NCI-H2081 (cell line): ENCODE measurements around the gene KIF1B.
"Not testable (repeated sequence)": the region's sequence is repeated elsewhere in the genome, so short reads cannot be mapped to it uniquely, and the experiment has no call there.

Source experiments
- DNase-seq, 2 experiments: peaks; one replicate each; lab custom pipeline; 2025; lab: John Stamatoyannopoulos, UW

Gene KIF1B

DNA sequence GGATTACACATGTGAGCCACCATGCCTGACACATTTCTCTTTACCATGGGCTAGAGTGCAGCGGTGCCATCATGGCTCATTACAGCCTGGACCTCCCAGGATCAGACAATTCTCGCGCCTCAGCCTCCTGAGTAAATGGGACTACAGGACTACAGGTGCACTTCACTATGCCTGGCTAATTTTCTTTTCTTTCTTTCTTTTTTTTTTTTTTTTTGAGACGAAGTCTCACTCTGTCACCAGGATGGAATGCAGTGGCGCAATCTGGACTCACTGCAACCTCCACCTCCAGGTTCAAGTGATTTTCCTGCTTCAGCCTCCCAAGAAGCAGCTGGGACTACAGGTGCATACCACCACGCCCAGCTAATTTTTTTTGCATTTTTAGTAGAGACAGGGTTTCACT, 14.8 kb upstream of the KIF1B start:
- DNase-seq: no peak

DNA sequence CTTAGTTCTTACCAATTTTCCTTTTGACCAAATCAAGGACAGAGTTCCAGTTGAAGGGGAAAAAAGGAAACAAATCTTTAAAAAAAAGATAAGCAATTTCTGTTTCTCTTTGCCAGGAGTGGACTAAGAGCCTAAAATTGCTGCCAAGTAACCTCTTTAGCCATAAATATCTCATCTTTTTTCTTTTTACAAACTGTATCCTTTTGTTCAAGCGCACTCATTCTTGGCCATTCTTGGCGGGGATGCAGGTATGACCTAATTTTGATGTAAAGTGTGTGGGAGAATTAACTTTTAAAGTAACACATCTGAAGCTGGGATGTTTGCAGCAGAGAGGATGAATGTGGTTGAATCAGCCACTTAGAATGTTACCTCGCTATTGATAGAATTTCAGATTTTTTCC, 13.4 kb upstream of the KIF1B start:
- DNase-seq: no peak

DNA sequence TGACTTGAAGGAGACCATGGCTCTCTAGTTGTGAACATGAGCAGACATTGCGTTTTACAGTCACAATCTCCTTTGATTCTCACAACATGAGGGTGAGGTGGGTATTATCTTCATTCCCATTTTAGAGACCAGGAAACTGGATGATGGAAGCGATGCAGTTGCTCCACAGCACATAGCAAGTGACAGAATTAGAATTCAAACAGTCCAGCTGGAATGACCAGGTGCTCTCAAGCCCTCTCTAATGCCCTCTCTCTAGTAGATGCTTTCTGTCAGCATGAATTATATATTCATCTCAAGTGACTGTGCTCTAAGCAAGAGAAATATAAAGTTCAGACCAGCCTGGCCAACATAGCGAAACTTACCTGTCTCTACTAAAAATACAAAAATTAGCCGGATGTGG, 9.8 kb upstream of the KIF1B start:
- DNase-seq: no peak

DNA sequence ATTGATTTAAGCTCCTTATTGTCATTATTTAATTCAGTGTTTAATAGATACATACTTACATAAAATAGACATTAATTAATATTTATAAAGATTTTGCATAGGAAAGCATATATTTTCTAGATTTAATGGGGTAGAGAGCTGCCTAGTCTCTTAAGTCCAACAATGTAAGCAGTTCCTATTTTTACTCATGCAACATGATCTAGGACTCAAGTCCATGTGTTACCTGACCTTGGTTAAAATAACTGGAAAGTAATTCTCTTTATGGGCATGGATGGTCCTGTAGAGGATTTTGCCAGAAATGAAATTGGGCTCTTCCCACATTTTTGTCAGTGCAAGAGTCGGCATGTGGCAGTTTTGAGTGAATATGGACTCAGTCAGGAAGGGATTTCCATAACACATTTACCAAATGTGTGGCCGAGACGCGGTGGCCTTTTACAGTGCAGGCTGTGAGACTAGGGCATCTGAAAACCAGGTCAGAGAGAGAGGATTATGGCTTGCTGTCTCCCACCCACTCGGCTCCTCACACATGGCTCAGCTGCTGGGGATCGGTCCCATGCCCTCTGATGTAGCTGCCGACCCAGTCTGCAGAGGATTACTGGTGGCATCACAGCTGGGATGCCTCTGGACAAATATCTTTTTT, 6.2 kb upstream of the KIF1B start:
- DNase-seq: no peak

DNA sequence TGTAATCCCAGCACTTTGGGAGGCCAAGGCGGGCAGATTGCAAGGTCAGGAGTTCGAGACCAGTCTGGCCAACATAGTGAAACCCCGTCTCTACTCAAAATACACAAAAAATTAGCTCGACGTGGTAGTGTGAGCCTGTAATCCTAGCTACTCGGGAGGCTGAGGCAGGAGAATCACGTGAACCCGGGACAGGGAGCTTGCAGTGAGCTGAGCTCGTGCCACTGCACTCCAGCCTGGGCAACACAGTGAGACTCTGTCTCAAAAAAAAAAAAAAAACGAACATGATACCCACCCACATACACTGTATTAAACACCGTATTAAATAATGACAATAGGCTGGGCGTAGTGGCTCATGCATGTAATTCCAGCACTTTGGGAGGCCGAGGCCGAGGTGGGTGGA, 5.2 kb upstream of the KIF1B start:
- not testable (repeated sequence) for DNase-seq

DNA sequence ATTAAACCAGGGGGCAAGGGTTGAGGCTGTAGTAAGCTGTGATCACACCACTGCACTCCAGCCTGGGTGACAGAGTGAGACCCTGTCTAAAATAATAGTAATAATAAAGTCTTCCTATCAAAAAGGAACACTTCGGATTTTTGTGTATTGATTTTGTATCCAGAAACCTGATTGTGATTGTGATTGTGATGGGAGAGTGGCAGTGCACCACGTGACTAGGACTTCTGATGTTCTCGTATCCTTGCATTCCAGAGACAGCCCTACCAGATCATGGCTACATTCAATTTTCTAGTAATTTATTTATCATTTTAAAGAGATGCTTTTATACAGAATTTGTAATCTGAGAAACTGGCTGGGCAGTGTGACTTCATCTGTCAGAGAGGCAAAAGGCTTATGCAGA, 2.6 kb upstream of the KIF1B start:
- DNase-seq: no peak

DNA sequence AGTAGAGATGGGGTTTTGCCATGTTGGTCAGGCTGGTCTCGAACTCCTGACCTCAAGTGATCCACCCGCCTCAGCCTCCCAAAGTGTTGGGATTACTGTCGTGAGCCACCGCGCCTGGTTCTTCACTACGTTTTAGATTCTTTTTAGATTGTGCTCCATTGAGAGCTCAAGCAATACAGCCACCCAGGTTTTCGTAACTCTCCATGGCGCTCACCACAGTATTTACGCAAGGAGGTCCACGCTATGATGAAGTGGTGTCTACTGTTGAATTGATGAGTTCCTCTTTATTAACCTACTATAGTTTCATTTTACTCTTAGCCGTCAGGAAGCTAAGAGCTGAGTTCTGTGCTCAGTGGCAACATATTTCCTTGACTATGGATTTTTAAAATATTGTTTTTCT, 1.8 kb upstream of the KIF1B start:
- DNase-seq: no peak

DNA sequence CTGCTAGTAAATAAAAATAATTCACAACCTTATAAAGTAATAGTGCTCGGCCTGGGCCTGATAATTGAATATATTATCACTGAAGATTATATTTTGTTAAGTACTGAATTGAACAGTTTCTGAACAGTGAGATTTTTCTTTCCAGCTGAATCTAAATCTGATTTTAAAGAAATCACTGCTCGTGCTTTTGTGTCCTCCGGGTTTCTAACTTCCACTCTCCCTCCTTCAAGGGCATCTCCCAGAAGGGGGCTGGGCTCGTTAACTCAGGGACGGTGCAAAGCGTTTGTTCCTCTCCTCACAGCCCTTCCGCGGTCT, 823 bp upstream of the KIF1B start:
- DNase-seq: no peak

DNA sequence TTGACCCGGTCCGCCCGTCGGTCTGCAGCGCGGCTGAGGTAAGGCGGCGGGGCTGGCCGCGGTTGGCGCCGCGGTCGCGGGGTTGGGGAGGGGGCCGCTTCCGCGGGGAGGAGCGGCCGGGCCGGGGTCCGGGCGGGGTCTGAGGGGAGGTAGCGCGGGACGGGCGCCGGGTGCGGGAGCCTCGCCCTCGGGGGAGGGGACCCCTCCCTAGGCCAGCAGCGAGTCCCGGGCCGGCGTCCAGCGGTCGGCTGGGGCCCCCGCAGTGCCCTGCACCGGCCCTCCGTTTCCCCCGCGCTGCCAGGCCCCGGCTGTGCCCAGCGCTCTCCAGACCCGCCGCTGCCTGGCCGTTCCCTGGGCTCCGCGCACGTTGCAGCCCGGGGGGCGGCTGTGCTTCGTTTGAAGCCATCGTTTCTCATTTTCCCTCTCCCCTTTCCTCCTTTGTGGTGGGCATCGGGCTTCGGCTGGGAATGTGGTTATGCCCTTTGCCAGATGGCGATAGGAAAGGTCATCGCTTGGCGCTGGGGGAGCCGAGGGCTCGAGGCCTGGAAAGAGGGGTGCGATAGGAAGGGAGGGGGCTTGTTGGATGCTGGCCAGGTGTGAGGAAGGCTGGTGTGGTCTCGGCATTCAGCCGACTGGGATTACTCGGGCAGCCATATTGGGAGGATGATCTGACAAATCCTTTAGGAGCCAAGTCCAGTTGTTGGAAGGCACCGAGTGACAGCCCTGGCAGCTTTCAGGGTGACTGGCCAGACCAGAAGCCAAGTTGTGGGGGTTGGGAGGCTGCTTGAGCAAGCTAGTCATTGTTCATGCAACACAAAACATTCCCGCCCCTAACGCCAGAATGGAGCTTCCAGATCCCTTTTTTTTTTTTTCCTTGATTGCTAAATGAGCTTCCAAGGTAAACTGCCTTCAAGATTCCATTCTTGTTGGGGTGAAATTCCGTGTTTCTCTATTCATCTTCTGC, 753 bp downstream of the KIF1B start:
- DNase-seq: peak; percentile 21 to 63

DNA sequence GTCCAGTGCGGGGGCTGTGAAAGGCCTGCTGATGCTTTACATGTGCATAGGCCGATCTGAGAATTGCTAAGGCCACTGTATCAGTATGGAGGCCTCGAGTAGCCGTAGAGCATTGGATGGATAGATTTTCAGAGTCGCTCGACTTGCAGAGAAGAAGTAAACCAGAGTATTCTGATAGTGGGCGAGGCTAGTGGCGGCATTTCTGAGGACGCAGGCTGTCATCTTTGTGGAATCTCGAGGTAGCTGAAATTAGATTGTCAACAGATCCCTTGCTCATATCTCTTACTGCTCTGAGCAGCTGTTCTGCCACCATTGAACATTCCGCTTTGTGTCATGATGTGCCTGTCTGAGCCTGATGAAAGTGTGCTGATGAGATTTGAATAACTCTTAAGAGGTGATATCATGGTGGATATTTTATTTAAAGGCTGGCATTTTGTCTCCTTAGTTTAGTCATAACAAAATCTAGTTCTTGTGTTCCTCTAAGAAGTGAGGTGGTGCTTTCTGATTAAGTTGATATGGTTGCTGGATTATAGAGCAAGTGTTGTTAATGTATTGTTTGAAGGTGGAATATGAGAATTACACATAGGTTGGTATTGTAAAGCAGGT, 1.5 kb downstream of the KIF1B start:
- peak; percentile 41 to 62 for DNase-seq

DNA sequence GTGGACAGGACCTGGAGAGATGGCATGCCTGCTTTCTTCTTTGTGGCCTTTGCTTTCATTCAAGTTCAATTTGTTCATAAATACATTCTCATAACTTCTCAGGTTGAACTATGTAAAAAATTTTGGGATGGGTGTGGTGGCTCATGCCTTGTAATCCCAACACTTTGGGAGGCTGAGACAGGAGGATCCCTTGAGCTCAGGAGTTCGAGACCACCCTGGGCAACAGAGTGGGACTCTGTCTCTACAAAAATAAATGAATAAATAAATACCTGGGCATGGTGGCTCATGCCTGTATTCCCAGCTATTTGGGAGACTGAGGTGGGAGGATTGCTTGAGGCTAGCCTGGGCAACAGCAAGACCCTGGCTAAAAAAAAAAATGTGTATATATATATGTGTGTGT, 2.1 kb downstream of the KIF1B start:
- DNase-seq: no peak

DNA sequence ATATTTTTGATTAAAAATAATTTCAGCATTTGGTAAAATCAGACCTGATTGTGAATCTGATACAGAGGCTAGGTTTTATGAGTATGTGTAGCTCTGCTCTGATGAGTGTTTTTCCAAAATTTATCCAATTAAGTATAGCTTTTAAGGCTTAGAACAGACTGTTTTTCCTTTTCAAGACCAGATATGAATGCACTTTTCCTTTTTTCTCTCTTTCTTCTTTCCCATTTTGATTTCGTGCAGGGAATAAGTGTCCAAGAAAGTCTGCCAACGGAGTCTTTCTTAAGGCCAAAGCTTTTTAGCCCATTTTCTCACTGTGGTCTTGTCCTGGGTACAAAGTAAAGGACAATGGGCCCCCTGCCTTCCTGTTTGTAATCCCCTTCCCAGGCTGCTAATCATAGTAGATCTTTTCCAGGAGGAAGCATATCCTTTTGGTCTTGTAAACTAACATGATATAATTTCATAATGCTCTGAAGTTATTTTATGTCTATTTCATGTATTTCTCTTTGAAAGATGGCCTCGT, 2.9 kb downstream of the KIF1B start:
- DNase-seq: no peak

DNA sequence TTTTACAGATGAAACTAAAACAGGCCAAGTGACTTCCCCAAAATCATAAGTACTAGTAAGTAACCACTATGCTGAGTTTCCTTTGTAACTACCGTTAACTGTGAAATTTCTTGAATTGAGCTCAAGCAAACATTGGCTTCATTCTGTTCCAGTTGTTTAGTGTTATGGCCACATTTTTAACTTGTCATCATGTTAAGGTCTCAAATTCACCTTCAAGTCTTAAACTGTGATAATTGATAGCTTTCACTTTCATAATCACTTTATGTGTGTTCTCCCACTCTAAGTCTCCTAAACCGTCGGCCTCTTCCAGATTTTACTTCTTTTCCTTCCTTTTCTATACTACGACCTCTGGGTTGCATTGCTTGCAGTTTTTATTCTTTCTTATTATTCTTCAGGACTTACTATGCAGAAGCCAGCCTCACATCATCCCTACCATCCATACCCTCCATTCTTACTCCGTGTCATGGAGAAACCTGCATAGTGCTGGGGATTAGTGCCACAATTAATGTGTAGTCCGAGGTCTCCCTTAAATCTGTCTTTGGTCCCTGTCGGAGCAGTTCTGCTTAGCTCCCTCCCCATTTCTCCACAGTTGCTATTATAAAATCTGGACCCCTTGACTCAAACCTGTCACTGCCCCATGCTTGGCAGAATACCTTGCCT, 5.8 kb downstream of the KIF1B start:
- DNase-seq: no peak

DNA sequence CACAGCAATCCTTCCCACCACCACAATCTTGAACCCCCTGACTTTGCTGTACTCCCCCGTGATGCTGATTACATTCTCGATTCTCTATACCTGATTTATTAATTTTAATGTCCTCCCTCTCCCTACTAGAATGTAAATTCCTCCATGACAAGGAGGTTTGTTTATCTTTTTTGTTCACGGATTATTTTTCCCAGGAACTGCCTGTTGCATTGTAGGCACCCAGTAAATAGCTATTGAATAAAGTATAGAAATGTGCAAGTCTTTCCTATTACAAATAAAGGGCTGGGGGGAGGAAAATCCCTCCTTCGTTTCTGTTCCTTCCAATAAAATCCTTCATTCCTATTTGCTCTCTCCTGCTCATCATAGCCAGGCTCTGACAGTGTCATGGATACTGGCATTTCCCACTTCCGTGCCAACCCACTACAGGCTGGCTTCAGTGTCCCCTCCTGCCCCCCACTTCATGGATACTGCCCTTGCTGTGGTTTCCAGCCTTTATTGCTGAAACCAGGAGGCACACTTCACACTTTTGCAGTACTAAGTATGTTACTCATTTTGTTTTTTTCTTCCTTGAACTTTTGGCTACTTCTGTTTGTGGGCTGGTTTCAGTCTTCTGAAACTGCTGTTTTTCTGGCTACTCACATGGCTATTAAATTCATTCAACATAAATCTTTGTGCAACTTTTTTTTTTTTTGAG, 7.5 kb downstream of the KIF1B start:
- DNase-seq: no peak

DNA sequence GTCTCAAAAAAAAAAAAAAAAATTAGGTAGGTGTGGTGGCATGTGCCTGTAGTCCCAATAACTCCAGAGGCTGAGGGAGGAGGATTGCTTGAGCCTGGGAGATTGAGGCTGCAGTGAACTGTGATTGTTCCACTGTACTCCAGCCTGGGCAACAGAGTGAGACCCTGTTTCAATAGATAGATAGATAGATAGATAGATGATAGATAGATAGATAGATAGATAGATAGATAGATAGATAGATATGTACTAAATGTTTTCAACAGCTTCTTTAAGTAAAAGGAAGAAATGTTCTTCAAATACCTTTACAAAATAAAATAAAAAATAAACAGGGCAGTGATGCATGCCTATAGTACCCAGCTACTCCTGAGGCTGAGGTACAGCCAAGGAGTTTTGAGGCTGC, 9.8 kb downstream of the KIF1B start:
- DNase-seq: no peak

DNA sequence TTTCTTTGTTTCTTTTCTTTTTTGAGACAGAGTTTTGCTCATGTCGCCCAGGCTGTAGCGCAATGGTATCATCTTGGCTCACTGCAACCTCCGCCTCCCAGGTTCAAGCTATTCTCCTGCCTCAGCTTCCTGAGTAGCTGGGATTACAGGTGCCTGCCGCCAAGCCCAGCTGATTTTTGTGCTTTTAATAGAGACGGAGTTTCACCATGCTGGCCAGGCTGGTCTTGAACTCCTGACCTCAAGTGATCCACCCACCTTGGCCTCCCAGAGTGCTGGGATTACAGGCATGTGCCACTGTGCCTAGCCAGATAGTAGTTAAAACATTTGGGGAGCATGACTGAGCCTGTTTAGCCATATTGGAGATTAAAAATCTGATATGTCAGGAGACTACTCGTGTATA, 10.3 kb downstream of the KIF1B start:
- DNase-seq: not testable (repeated sequence)

DNA sequence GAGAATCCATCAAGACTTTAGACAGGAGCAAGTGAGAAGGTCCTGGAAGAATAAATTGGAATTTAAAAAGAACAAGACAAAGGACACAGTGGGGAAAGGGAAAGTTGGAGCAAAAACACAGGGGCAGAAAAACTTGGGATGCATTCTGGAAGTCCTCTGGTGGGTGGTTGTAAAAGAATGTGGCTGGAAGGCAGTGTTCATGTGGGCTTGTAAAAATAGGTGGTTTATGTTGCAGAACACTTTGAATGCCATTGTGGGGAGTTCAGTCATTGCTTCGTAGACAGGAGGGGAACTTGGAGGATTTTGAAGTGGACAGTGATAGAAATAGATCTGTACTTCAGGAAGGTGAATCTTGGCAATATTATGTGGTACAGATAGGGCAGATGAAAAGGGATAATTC, 15.2 kb downstream of the KIF1B start:
- no peak for DNase-seq

DNA sequence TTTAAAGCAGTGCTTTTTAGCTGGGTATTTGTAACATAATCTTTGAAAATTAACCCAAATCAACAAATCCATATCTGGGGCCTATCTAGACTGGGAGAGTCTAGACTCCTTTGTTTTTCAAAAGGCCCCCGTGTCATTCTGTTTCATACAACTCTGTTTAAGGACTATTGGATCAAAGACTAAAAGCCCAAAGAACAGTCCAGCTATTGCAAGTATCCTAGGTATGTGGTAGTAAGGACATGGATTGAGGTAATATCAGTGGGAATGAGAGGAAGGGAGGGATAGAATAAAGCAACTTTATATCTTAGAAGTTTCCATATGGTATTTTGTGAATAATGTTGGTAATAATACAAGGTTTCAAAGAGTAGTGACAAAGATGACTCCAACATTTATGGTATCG, 18.2 kb downstream of the KIF1B start:
- no peak for DNase-seq

DNA sequence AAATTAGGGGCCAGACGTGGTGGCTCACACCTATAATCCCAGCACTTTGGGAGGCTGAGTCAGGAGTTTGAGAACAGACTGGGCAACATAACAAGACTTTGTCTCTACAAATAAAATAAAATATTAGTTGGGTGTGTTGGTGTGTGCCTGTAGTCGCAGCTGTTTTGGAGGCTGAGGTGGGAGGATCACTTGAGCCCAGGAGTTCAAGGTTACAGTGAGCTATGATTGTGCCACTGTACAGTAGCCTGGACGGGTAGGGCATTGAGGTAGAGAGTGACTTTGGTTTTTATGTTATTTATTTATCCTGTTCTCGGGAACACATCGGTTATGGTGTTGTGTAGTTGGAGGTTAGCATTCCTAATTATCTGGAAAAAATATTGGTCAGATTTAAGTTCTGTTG, 19.5 kb downstream of the KIF1B start:
- no peak for DNase-seq

DNA sequence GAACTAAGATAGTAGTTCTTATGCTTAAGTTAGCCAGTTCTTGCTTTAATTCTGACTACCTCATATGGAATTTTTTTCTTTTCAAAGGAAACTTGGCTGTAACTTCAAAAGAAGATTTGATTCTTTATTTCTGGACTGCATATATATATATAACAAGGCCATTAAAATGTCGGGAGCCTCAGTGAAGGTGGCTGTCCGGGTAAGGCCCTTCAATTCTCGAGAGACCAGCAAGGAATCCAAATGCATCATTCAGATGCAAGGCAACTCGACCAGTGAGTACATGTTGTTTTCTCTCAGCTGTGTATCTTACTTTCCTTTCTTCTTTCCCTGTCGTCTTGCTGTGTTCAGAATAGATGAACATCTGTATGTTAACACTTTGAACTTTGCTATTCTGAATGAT, 21.8 kb downstream of the KIF1B start:
- DNase-seq: no peak

DNA sequence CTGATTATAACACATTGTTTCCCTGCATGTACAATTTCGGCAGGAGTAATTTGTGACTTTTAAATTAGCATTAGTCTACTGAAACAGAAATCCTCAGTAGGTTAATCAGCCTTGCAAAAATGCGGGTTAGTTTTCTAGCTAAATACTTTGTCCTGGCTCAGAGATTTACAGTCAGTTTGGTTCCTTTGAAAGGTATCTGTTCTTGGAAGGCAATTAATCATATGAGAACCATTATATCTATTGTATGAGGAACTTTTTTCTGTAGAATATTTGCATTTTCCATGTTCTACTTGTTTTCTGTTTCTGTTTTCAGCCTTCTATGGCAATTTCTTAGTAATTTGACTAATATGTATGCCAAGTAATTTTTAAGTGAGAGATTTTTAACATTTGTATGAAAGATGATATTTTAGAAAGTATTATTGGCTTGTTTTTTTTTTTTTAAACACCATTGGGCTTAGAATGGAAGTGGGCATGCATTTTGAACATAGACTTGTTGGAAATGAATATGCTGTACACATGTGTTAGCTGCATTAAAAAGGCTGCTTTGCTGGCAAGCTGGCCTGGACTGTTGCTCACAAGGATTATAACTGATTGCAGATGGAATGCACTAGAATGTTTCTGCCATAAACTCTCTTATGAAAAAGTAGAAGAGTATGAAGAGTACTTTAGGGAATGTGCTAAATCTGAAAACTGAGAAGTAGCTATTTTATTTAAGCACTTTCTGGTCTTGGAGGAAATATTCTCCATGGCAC, 26.2 kb downstream of the KIF1B start:
- no peak for DNase-seq
